ENCODE data around the gene LIG3. TPM values are rescaled to one million over a fixed set of nuclear protein-coding genes. Genes with fewer than 3 reads are reported as not detected.

LIG3 gene
- total and polyA plus RNA-seq, 4 donors, result 3.1 to 21.2 (median 7.6) TPM

GRCh38 chr17:34993031-34993430 lies 12.7 kb downstream of the LIG3 start (continued):
- no peak for TF ChIP-seq CTCF (IDR thresholded peaks at IDR 0.05; ENCODE audit: low read depth, low read length, missing input control)
- TF ChIP-seq FOXA1 (IDR thresholded peaks at IDR 0.05), result no peak
- no peak for TF ChIP-seq NR2F2 (IDR thresholded peaks at IDR 0.05)

GRCh38 chr17:34996422-34997285 lies 16.3 kb downstream of the LIG3 start:
- H3K9ac ChIP-seq (ENCODE audit: low read depth in 1 of 2, low read length in 2 of 2), result no peak overlapping the region
- H3K36me3 ChIP-seq (ENCODE audit: control insufficient read depth in 4 of 4, insufficient read depth in 3 of 4, low read depth in 1 of 4, low read length in 3 of 4), result peaks cover 0 to 42% (median 30%) of the 10 kb centered on the region in 4 donors
- no peak overlapping the region for H3K4me3 ChIP-seq (ENCODE audit: low read depth in 1 of 3, low read length in 3 of 3)
- no peak for DNase-seq (ENCODE audit: low spot score)
- 84% methylated on average over 3 of the region's 3 CpGs for WGBS
- no peaks in the 10 kb centered on the region for H3K4me1 ChIP-seq (ENCODE audit: control insufficient read depth in 4 of 4, insufficient read depth in 4 of 4, low read length in 3 of 4)
- TF ChIP-seq SP1 (IDR thresholded peaks at IDR 0.05) (no peak), YY1 (IDR thresholded peaks at IDR 0.05) (no peak), FOXA2 (IDR thresholded peaks at IDR 0.05) (no peak), CTCF (IDR thresholded peaks at IDR 0.05; ENCODE audit: low read depth, low read length, missing input control) (no peak), RXRA (IDR thresholded peaks at IDR 0.05) (no peak), HNF4A (conservative IDR thresholded peaks at IDR 0.05) (no peak), ATF3 (IDR thresholded peaks at IDR 0.05) (no peak), TAF1 (conservative IDR thresholded peaks at IDR 0.05) (no peak), GABPA (IDR thresholded peaks at IDR 0.05 in 1 of 2, conservative IDR thresholded peaks at IDR 0.05 in 1 of 2) (no peak), ZBTB33 (IDR thresholded peaks at IDR 0.05) (no peak), EGR1 (IDR thresholded peaks at IDR 0.05; ENCODE audit: low read depth in 2 of 2) (no peak), RAD21 (IDR thresholded peaks at IDR 0.05) (no peak), MAX (IDR thresholded peaks at IDR 0.05) (no peak), NR2F2 (IDR thresholded peaks at IDR 0.05) (no peak), FOXA1 (IDR thresholded peaks at IDR 0.05) (no peak), HNF4G (IDR thresholded peaks at IDR 0.05) (no peak)
- no peaks in the 10 kb centered on the region for H3K27me3 ChIP-seq (ENCODE audit: control insufficient read depth in 4 of 4, insufficient read depth in 4 of 4, low read length in 3 of 4)
- no peaks in the 10 kb centered on the region for H3K9me3 ChIP-seq (ENCODE audit: control insufficient read depth in 4 of 4, low read length in 3 of 4)
- H3K27ac ChIP-seq (ENCODE audit: low read depth in 1 of 2, low read length in 2 of 2), result no peak overlapping the region
